ENCODE measurements around the gene COPS3. TPM values are rescaled to one million over a fixed set of nuclear protein-coding genes. Genes with fewer than 3 reads are reported as not detected.

COPS3 gene
- total and polyA plus RNA-seq, 9 of the 15 experiments (the other 6 are each of a cell fraction or from before 2014, with no cell fraction given): 92.4 to 295 (median 167) TPM

DNA sequence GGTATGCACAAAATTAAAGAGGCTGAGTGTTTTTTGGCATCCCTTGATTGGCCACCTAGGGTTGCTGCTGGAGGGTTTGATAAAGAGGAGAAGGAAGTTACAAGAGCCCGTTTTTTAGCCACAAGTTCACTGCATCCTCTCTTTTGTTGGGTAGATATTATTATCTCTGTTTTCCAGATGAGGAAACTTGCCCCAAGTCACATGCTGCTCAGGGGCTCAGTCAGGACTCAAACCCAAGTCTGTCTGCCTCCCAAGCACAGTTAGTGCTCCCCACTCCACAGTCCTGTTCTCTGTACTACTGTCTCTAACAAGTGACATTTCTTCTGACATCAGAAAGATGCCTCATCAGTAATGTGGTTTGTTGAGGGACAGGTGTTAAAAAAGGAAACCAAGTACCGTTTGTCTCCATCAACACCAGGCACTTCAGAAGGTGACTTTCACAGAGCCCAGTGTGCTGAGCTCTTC is 23.5 kb upstream of the COPS3 start (continued):
- TF ChIP-seq, protein P1, sequence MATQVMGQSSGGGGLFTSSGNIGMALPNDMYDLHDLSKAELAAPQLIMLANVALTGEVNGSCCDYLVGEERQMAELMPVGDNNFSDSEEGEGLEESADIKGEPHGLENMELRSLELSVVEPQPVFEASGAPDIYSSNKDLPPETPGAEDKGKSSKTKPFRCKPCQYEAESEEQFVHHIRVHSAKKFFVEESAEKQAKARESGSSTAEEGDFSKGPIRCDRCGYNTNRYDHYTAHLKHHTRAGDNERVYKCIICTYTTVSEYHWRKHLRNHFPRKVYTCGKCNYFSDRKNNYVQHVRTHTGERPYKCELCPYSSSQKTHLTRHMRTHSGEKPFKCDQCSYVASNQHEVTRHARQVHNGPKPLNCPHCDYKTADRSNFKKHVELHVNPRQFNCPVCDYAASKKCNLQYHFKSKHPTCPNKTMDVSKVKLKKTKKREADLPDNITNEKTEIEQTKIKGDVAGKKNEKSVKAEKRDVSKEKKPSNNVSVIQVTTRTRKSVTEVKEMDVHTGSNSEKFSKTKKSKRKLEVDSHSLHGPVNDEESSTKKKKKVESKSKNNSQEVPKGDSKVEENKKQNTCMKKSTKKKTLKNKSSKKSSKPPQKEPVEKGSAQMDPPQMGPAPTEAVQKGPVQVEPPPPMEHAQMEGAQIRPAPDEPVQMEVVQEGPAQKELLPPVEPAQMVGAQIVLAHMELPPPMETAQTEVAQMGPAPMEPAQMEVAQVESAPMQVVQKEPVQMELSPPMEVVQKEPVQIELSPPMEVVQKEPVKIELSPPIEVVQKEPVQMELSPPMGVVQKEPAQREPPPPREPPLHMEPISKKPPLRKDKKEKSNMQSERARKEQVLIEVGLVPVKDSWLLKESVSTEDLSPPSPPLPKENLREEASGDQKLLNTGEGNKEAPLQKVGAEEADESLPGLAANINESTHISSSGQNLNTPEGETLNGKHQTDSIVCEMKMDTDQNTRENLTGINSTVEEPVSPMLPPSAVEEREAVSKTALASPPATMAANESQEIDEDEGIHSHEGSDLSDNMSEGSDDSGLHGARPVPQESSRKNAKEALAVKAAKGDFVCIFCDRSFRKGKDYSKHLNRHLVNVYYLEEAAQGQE (IDR thresholded peaks at IDR 0.05; ENCODE audit: borderline replicate concordance): peak; percentile 8; the same call in 1 of the 2 replicates
- TF ChIP-seq, protein P1 (CRISPR knock-in tag; IDR thresholded peaks at IDR 0.05; ENCODE audit: low read depth): no peak
- peak; percentile 59 for TF ChIP-seq CCNT2 (IDR thresholded peaks at IDR 0.05; ENCODE audit: borderline replicate concordance, extremely low read depth, insufficient read length, low read depth, low read length)
- TF ChIP-seq, protein P2, sequence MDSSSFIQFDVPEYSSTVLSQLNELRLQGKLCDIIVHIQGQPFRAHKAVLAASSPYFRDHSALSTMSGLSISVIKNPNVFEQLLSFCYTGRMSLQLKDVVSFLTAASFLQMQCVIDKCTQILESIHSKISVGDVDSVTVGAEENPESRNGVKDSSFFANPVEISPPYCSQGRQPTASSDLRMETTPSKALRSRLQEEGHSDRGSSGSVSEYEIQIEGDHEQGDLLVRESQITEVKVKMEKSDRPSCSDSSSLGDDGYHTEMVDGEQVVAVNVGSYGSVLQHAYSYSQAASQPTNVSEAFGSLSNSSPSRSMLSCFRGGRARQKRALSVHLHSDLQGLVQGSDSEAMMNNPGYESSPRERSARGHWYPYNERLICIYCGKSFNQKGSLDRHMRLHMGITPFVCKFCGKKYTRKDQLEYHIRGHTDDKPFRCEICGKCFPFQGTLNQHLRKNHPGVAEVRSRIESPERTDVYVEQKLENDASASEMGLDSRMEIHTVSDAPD (CRISPR knock-in tag; IDR thresholded peaks at IDR 0.05): no peak
- TF ChIP-seq ZC3H4 (CRISPR knock-in tag; IDR thresholded peaks at IDR 0.05; ENCODE audit: borderline replicate concordance): no peak
- no peak for TF ChIP-seq HNRNPH1 (optimal IDR thresholded peaks at IDR 0.05; ENCODE audit: low read depth, low read length)
- no peak for TF ChIP-seq RFX1 (IDR thresholded peaks at IDR 0.05)
- TF ChIP-seq KLF16 (IDR thresholded peaks at IDR 0.05): peak; percentile 76; the same call in 1 of the 2 replicates
- peak; percentile 71 for TF ChIP-seq STAT5A (IDR thresholded peaks at IDR 0.05; ENCODE audit: borderline replicate concordance, low read length)
- TF ChIP-seq NFRKB (IDR thresholded peaks at IDR 0.05; ENCODE audit: low read depth): no peak
- TF ChIP-seq CREBBP (IDR thresholded peaks at IDR 0.05; ENCODE audit: low read depth, low read length): no peak
- TF ChIP-seq, protein P3, sequence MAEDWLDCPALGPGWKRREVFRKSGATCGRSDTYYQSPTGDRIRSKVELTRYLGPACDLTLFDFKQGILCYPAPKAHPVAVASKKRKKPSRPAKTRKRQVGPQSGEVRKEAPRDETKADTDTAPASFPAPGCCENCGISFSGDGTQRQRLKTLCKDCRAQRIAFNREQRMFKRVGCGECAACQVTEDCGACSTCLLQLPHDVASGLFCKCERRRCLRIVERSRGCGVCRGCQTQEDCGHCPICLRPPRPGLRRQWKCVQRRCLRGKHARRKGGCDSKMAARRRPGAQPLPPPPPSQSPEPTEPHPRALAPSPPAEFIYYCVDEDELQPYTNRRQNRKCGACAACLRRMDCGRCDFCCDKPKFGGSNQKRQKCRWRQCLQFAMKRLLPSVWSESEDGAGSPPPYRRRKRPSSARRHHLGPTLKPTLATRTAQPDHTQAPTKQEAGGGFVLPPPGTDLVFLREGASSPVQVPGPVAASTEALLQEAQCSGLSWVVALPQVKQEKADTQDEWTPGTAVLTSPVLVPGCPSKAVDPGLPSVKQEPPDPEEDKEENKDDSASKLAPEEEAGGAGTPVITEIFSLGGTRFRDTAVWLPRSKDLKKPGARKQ (CRISPR knock-in tag; IDR thresholded peaks at IDR 0.05): no peak
- TF ChIP-seq, protein P4, sequence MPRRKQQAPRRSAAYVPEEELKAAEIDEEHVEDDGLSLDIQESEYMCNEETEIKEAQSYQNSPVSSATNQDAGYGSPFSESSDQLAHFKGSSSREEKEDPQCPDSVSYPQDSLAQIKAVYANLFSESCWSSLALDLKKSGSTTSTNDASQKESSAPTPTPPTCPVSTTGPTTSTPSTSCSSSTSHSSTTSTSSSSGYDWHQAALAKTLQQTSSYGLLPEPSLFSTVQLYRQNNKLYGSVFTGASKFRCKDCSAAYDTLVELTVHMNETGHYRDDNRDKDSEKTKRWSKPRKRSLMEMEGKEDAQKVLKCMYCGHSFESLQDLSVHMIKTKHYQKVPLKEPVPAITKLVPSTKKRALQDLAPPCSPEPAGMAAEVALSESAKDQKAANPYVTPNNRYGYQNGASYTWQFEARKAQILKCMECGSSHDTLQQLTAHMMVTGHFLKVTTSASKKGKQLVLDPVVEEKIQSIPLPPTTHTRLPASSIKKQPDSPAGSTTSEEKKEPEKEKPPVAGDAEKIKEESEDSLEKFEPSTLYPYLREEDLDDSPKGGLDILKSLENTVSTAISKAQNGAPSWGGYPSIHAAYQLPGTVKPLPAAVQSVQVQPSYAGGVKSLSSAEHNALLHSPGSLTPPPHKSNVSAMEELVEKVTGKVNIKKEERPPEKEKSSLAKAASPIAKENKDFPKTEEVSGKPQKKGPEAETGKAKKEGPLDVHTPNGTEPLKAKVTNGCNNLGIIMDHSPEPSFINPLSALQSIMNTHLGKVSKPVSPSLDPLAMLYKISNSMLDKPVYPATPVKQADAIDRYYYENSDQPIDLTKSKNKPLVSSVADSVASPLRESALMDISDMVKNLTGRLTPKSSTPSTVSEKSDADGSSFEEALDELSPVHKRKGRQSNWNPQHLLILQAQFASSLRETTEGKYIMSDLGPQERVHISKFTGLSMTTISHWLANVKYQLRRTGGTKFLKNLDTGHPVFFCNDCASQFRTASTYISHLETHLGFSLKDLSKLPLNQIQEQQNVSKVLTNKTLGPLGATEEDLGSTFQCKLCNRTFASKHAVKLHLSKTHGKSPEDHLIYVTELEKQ (CRISPR knock-in tag; IDR thresholded peaks at IDR 0.05): no peak

Measured in K562 (cell line).